ENCODE data around the gene XPR1. TPM values are rescaled to one million over a fixed set of nuclear protein-coding genes. Genes with fewer than 3 reads are reported as not detected.

Gene XPR1
- total and polyA plus RNA-seq, 10 of the 15 experiments (the other 5 are each of a cell fraction or from before 2014, with no cell fraction given), result 1.1 to 33.9 (median 11.3) TPM

DNA sequence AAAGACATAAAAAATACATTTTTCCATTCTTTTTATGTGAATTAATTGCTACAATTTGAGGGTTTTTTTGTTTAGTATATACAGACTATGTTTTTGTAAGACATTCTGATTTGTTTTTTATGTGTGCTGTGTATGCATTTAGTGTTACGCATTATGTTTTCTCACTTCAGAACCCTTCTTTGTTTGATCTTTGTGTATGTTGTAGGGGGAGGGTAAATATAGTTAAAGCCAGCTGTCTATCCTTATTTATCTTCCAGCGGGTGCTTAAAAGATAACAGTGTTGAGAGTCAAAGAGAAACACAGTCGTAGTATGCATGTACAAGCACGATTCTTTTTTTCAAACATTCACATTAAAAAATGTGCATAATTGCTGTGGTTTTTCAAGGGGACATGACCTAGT lies 183.4 kb downstream of the XPR1 start:
- no peak for ATAC-seq
- no TSS peak for BruUV-seq (replicated peaks)
- Histone ChIP-seq H3K27ac (ENCODE audit: control insufficient read depth, insufficient read depth) (no peak overlapping the region), H3K4me2 (ENCODE audit: control insufficient read depth, insufficient read depth) (no peak overlapping the region), H2AFZ (ENCODE audit: control insufficient read depth, low read depth, low read length) (no peak overlapping the region), H3K4me1 (ENCODE audit: control insufficient read depth, insufficient read depth, low read length) (no peaks in the 10 kb centered on the region), H3K4me3 (no peak overlapping the region), H3K9me3 (replicated peaks; ENCODE audit: control insufficient read depth, insufficient read depth, low read length) (no peaks in the 10 kb centered on the region), H3K9ac (ENCODE audit: control insufficient read depth, insufficient read depth, low read length) (no peak overlapping the region), H3K79me2 (ENCODE audit: control insufficient read depth, insufficient read depth, low read length) (no peaks in the 10 kb centered on the region), H3K36me3 (ENCODE audit: control insufficient read depth in 2 of 2, insufficient read depth in 2 of 2, low read length in 1 of 2) (no peaks in the 10 kb centered on the region; a peak in 2 of 4 replicates), H4K20me1 (ENCODE audit: control insufficient read depth, insufficient read depth) (no peaks in the 10 kb centered on the region), H3K27me3 (replicated peaks in 1 of 2; ENCODE audit: control insufficient read depth in 2 of 2, insufficient read depth in 2 of 2, low read length in 1 of 2) (no peaks in the 10 kb centered on the region)
- intact Hi-C loops (cut with micrococcal nuclease; ENCODE audit: unreplicated experiment) (no loop called here), in situ Hi-C loops (cut with MboI) (no loop called here)
- FAIRE-seq, result no peak
- RAD21 ChIA-PET (ENCODE audit: unreplicated experiment), result no interaction called here
- DNase-seq (ENCODE audit: low read depth, low spot score), result no peak
- TF ChIP-seq TCF12 (IDR thresholded peaks at IDR 0.05; ENCODE audit: low read depth, low read length), result no peak
- 99% methylated on average over 4 of the region's 4 CpGs for WGBS (ENCODE audit: insufficient coverage, insufficient replicate concordance, low lambda C conversion rate, missing lambda C conversion rate)
- CTCF ChIA-PET, result interaction anchor here (1.6 kb wide), 1 partner anchor 48 kb away, joined by 3 read pairs; no protein-coding TSS in a partner anchor
- SMC1A ChIA-PET (ENCODE audit: uncharacterized antibody, unreplicated experiment), result interaction anchor here (1.4 to 2.2 kb wide), 2 partner anchors 9 to 47 kb away, joined by 3 to 6 read pairs; no protein-coding TSS in a partner anchor
- POLR2A ChIA-PET, result no interaction called here

DNA sequence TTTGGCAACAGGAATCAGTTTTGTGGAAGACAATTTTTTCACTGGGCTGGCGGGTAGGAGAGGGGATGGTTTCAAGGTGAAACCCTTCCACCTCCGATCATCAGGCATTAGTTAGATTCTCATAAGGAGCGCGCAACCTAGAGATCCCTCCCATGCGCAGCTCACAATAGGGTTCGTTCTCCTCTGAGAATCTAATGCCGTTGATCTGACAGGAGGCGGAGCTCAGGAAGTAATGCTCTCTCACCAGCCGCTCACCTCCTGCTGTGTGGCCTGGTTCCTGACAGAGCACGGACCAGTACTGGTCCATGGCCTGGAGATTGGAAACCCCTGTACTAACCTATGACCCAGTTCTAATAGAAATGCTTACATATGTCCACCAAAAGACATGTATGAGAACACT lies 184.3 kb downstream of the XPR1 start:
- no peak overlapping the region for H3K27ac ChIP-seq (ENCODE audit: control insufficient read depth, insufficient read depth)
- no peak overlapping the region for H3K9ac ChIP-seq (ENCODE audit: control insufficient read depth, insufficient read depth, low read length)
- in situ Hi-C loops (cut with MboI) (no loop called here), intact Hi-C loops (cut with micrococcal nuclease; ENCODE audit: unreplicated experiment) (no loop called here)
- WGBS (ENCODE audit: insufficient coverage, insufficient replicate concordance, low lambda C conversion rate, missing lambda C conversion rate), result 98% methylated on average over 10 of the region's 10 CpGs
- H3K4me3 ChIP-seq, result no peak overlapping the region
- H3K4me2 ChIP-seq (ENCODE audit: control insufficient read depth, insufficient read depth), result no peak overlapping the region
- H2AFZ ChIP-seq (ENCODE audit: control insufficient read depth, low read depth, low read length), result no peak overlapping the region
- H3K9me3 ChIP-seq (replicated peaks; ENCODE audit: control insufficient read depth, insufficient read depth, low read length), result no peaks in the 10 kb centered on the region
- no peaks in the 10 kb centered on the region for H4K20me1 ChIP-seq (ENCODE audit: control insufficient read depth, insufficient read depth)
- FAIRE-seq, result no peak
- no peaks in the 10 kb centered on the region for H3K27me3 ChIP-seq (replicated peaks in 1 of 2; ENCODE audit: control insufficient read depth in 2 of 2, insufficient read depth in 2 of 2, low read length in 1 of 2)
- no peaks in the 10 kb centered on the region; a peak in 2 of 4 replicates for H3K36me3 ChIP-seq (ENCODE audit: control insufficient read depth in 2 of 2, insufficient read depth in 2 of 2, low read length in 1 of 2)
- SMC1A ChIA-PET (ENCODE audit: uncharacterized antibody, unreplicated experiment), result interaction anchor here (2.2 kb wide), 1 partner anchor 10 kb away, joined by 6 read pairs; no protein-coding TSS in a partner anchor
- CTCF ChIA-PET, result no interaction called here
- POLR2A ChIA-PET, result no interaction called here
- RAD21 ChIA-PET (ENCODE audit: unreplicated experiment), result no interaction called here
- no peak for DNase-seq (ENCODE audit: low read depth, low spot score)
- H3K79me2 ChIP-seq (ENCODE audit: control insufficient read depth, insufficient read depth, low read length), result no peaks in the 10 kb centered on the region
- BruUV-seq (replicated peaks), result no TSS peak
- H3K4me1 ChIP-seq (ENCODE audit: control insufficient read depth, insufficient read depth, low read length), result no peaks in the 10 kb centered on the region
- ATAC-seq, result no peak
- no peak for TF ChIP-seq SMARCA5 (IDR thresholded peaks at IDR 0.05)
- TF ChIP-seq SIN3A (IDR thresholded peaks at IDR 0.05; ENCODE audit: low read depth, low read length), result no peak
- no peak for TF ChIP-seq ZNF384 (IDR thresholded peaks at IDR 0.05; ENCODE audit: borderline replicate concordance, low read depth, low read length)
- TF ChIP-seq RAD21 (IDR thresholded peaks at IDR 0.05; ENCODE audit: insufficient read depth, low read depth, low read length), result no peak
- TF ChIP-seq, protein P1, sequence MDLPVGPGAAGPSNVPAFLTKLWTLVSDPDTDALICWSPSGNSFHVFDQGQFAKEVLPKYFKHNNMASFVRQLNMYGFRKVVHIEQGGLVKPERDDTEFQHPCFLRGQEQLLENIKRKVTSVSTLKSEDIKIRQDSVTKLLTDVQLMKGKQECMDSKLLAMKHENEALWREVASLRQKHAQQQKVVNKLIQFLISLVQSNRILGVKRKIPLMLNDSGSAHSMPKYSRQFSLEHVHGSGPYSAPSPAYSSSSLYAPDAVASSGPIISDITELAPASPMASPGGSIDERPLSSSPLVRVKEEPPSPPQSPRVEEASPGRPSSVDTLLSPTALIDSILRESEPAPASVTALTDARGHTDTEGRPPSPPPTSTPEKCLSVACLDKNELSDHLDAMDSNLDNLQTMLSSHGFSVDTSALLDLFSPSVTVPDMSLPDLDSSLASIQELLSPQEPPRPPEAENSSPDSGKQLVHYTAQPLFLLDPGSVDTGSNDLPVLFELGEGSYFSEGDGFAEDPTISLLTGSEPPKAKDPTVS (IDR thresholded peaks at IDR 0.05; ENCODE audit: low read depth, low read length), result no peak
- TF ChIP-seq, protein P2, sequence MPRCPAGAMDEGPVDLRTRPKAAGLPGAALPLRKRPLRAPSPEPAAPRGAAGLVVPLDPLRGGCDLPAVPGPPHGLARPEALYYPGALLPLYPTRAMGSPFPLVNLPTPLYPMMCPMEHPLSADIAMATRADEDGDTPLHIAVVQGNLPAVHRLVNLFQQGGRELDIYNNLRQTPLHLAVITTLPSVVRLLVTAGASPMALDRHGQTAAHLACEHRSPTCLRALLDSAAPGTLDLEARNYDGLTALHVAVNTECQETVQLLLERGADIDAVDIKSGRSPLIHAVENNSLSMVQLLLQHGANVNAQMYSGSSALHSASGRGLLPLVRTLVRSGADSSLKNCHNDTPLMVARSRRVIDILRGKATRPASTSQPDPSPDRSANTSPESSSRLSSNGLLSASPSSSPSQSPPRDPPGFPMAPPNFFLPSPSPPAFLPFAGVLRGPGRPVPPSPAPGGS (IDR thresholded peaks at IDR 0.05; ENCODE audit: borderline replicate concordance, insufficient read depth, low read depth, low read length, poor library complexity, severe bottlenecking), result no peak
- TF ChIP-seq, protein P3, sequence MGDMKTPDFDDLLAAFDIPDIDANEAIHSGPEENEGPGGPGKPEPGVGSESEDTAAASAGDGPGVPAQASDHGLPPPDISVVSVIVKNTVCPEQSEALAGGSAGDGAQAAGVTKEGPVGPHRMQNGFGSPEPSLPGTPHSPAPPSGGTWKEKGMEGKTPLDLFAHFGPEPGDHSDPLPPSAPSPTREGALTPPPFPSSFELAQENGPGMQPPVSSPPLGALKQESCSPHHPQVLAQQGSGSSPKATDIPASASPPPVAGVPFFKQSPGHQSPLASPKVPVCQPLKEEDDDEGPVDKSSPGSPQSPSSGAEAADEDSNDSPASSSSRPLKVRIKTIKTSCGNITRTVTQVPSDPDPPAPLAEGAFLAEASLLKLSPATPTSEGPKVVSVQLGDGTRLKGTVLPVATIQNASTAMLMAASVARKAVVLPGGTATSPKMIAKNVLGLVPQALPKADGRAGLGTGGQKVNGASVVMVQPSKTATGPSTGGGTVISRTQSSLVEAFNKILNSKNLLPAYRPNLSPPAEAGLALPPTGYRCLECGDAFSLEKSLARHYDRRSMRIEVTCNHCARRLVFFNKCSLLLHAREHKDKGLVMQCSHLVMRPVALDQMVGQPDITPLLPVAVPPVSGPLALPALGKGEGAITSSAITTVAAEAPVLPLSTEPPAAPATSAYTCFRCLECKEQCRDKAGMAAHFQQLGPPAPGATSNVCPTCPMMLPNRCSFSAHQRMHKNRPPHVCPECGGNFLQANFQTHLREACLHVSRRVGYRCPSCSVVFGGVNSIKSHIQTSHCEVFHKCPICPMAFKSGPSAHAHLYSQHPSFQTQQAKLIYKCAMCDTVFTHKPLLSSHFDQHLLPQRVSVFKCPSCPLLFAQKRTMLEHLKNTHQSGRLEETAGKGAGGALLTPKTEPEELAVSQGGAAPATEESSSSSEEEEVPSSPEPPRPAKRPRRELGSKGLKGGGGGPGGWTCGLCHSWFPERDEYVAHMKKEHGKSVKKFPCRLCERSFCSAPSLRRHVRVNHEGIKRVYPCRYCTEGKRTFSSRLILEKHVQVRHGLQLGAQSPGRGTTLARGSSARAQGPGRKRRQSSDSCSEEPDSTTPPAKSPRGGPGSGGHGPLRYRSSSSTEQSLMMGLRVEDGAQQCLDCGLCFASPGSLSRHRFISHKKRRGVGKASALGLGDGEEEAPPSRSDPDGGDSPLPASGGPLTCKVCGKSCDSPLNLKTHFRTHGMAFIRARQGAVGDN (IDR thresholded peaks at IDR 0.05), result no peak
